ENCODE measurements around the gene FLACC1.

GRCh38 chr2:201280191-201281040, 76.7 kb downstream of the FLACC1 start:
- TF ChIP-seq EZH2 (IDR thresholded peaks at IDR 0.05) (no peak), POLR2AphosphoS5 (IDR thresholded peaks at IDR 0.05; ENCODE audit: borderline replicate concordance, low read depth, low read length) (no peak)
